Adrenal gland (tissue), 12 donors: ENCODE results near the gene GRPEL2. TPM values are rescaled to one million over a fixed set of nuclear protein-coding genes. Genes with fewer than 3 reads are reported as not detected.

Experiments
- DNase-seq, 7 donors: peaks; one replicate each; pipeline ENCODE4 v3.0.0-alpha.2; 2019 to 2020
- H3K27ac ChIP-seq, 5 donors: fragments of 200-600 bp; sonication (generic) in 4 of 5; 1 replicate in 3 of 5; 2 replicates in 2 of 5; pipeline versions ENCODE4 v1.5.1 to v1.8.0; 2016 to 2020; ENCODE audit warnings: mild to moderate bottlenecking in 1 of 5
- H3K27me3 ChIP-seq: fragments of 200-600 bp; 2 replicates; pipeline ENCODE4 v1.8.0; 2021
- H3K36me3 ChIP-seq, 2 donors: fragments of 200-600 bp; replicated peaks in 1 of 2; 1 replicate in 1 of 2; 2 replicates in 1 of 2; pipeline versions ENCODE4 v1.5.1 to v1.8.0; 2018 to 2022
- H3K4me1 ChIP-seq, 2 donors: fragments of 200-600 bp; replicated peaks in 1 of 2; 1 replicate in 1 of 2; 2 replicates in 1 of 2; pipeline versions ENCODE4 v1.5.1 to v1.8.0; 2018 to 2021
- H3K4me3 ChIP-seq, 4 donors: fragments of 200-600 bp; sonication (generic) in 3 of 4; one replicate each; pipeline ENCODE4 v1.5.1; 2016 to 2018
- H3K9me3 ChIP-seq, 3 donors: fragments of 200-600 bp; sonication (generic) in 1 of 3; replicated peaks in 1 of 3; 1 replicate in 2 of 3; 2 replicates in 1 of 3; pipeline versions ENCODE4 v1.5.1 to v1.8.0; 2016 to 2021
- POLR2A ChIP-seq, 2 donors: fragments of 450-650 bp; IDR thresholded peaks; one replicate each; pipeline ENCODE4 v1.6.1; 2017; ENCODE audit warnings: antibody characterized with exemption in 2 of 2, mild to moderate bottlenecking in 2 of 2, moderate library complexity in 1 of 2
- WGBS, 4 donors: extraction: QIAGEN DNeasy Blood & Tissue Kit in 2 of 4; methylation state at CpG; one replicate each; pipeline versions ENCODE4 v1.1.5 to v1.1.7; 2013 to 2017; 5-methylcytosine and 5-hydroxymethylcytosine counted together
- intact Hi-C, 2 donors: fragments of 100-400 bp; cut with DNase I; formaldehyde crosslinking; loops; one replicate each; pipeline versions ENCODE4 v1.14.1 to v1.15.0; 2022 to 2023
- polyA plus RNA-seq, 3 donors: library from polyadenylated mRNA; stranded (reverse); fragments of 200-250 nt in 2 of 3; fragments of 350-450 nt in 1 of 3; fragmentation: Illumina TruSeq in 1 of 3; extraction: RNeasy Lipid Tissue Mini Kit (QIAGEN cat#74804) in 1 of 3; gene quantifications; one replicate each; pipeline ENCODE4 v1.2.3, GENCODE V29; 2013 to 2014
- total RNA-seq, 9 donors: library from RNA; depleted of rRNA in 4 of 9; stranded (reverse); fragments of >200 nt in 4 of 9; fragments of 120-200 nt in 1 of 9; fragmentation: NEBNext Ultra II Directional in 1 of 9; extraction: Animal tissue kit (Norgen Biotek cat#: 25700) in 1 of 9; gene quantifications; one replicate each; pipeline versions ENCODE4 v1.1.0 to v1.2.4, GENCODE V29; 2013 to 2023
- TF ChIP-seq, protein P1 (sequence below), 6 experiments: fragments of 450-650 bp in 4 of 6; fragments of 200-600 bp in 2 of 6; sonication (generic) in 1 of 6; IDR thresholded peaks; 1 replicate in 5 of 6; 2 replicates in 1 of 6; pipeline versions ENCODE4 v1.5.1 to v1.8.0; 2016 to 2021; ENCODE audit warnings: antibody characterized with exemption in 6 of 6, mild to moderate bottlenecking in 2 of 6, moderate library complexity in 1 of 6
- donor health status: healthy with polysubstance abuse.
- donor health status: Bipolar disorder and iron deficiency.
- donor health status: DM: yes; HTN: yes; CAD: no.
- donor health status: DM: no; HTN: no; CAD: no.
- donor health status: DM: no; HTN: no; CAD: no.
- donor health status: DM: yes; HTN: yes; CAD: no.

Gene GRPEL2
- total and polyA plus RNA-seq, 12 donors = 3.9 to 17.4 (median 12.0) TPM

DNA sequence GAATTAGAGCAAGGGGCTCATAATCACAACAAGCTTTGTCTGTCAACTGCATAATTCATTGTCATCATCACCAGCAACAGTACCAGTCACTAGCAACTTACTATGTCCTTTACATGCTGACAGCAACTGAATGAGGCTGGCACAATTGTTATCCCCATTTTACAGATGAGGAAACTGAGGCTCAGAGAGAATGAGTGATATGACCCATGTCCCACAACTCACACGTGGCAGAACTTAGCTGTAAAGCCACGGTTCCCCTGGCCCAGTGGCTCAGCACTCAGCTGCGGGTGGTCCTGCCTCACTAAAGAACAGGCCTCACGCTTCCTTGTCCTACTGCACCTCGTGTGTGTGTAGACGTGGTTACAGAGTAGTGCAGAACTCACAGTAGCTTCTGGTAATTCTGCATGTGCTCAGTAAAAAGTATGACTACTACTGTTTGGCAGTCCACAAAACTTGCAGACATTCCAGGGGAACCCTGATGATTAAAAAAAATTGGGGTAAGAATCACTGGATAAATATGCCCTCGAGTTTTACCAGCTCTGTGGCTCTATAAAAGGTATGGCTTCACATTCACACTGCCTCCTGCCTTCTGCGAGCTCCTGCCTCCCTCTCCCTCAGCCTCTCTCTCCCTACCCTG is 43.4 kb upstream of the GRPEL2 start:
- Histone ChIP-seq H3K36me3 (no peaks in the 10 kb centered on the region), H3K27ac (no peak overlapping the region), H3K27me3 (no peaks in the 10 kb centered on the region), H3K4me1 (no peaks in the 10 kb centered on the region), H3K9me3 (no peaks in the 10 kb centered on the region), H3K4me3 (no peak overlapping the region)
- no peak for DNase-seq
- TF ChIP-seq, protein P1, sequence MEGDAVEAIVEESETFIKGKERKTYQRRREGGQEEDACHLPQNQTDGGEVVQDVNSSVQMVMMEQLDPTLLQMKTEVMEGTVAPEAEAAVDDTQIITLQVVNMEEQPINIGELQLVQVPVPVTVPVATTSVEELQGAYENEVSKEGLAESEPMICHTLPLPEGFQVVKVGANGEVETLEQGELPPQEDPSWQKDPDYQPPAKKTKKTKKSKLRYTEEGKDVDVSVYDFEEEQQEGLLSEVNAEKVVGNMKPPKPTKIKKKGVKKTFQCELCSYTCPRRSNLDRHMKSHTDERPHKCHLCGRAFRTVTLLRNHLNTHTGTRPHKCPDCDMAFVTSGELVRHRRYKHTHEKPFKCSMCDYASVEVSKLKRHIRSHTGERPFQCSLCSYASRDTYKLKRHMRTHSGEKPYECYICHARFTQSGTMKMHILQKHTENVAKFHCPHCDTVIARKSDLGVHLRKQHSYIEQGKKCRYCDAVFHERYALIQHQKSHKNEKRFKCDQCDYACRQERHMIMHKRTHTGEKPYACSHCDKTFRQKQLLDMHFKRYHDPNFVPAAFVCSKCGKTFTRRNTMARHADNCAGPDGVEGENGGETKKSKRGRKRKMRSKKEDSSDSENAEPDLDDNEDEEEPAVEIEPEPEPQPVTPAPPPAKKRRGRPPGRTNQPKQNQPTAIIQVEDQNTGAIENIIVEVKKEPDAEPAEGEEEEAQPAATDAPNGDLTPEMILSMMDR (IDR thresholded peaks at IDR 0.05) = no peak
- TF ChIP-seq POLR2A (IDR thresholded peaks at IDR 0.05) = no peak
- intact Hi-C loops = no loop called here
- 78 to 85% (median 81%) methylated on average over 6 to 8 of the region's 8 CpGs for WGBS, 4 donors

DNA sequence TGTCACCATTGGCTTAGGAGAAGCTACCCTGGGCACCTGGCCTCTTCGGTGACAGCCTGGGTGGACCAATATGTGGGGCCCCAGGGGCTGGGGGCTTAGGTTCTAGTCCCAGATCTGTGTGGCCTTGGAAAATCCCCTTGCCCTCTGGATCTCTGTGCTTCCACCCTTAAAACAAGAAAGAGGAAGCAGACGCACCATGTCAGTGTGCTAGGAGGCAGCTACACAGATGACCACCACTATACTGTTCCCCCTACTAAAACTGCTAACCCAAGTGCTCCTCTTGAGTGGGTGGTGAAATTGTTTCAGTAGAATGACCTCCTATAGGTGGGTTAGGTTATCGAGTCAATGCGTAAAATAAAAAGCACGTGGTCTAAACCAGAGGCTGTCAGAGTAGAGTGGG is 42.7 kb upstream of the GRPEL2 start:
- WGBS, 4 donors = 78 to 89% (median 85%) methylated on average over 4 to 5 of the region's 5 CpGs
- H3K4me3 ChIP-seq = no peak overlapping the region
- H3K27ac ChIP-seq = no peak overlapping the region
- intact Hi-C loops = no loop called here
- H3K36me3 ChIP-seq = no peaks in the 10 kb centered on the region
- TF ChIP-seq POLR2A (IDR thresholded peaks at IDR 0.05) = no peak
- TF ChIP-seq, protein P1 (IDR thresholded peaks at IDR 0.05) = no peak
- no peaks in the 10 kb centered on the region for H3K9me3 ChIP-seq
- no peaks in the 10 kb centered on the region for H3K4me1 ChIP-seq
- DNase-seq = no peak
- no peaks in the 10 kb centered on the region for H3K27me3 ChIP-seq

DNA sequence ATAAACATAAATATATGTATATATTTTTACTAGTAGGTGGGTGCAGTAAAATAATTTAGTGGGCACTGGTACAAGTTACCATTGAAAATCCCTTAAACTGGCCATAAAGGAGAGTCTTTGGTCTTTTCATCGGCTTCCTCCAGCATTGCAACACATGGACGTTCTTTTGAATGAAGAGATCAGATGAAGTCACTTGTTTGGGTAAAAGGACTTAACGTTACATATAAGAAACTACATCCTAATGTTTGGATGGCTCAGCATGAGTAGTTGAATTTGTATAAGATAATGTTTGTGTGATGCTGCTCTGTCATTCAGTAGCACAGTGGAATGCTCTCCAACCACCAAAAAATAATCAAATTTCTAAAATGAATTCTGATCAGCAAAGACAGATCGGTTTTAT is 42.1 kb upstream of the GRPEL2 start:
- DNase-seq = no peak
- Histone ChIP-seq H3K4me3 (no peak overlapping the region), H3K4me1 (no peaks in the 10 kb centered on the region), H3K27me3 (no peaks in the 10 kb centered on the region), H3K36me3 (no peaks in the 10 kb centered on the region), H3K9me3 (no peaks in the 10 kb centered on the region), H3K27ac (no peak overlapping the region)
- TF ChIP-seq, protein P1 (IDR thresholded peaks at IDR 0.05) = no peak
- TF ChIP-seq POLR2A (IDR thresholded peaks at IDR 0.05) = no peak
- 74 to 76% (median 75%) methylated on average over 4 of the region's 4 CpGs for WGBS, 4 donors
- intact Hi-C loops = no loop called here

DNA sequence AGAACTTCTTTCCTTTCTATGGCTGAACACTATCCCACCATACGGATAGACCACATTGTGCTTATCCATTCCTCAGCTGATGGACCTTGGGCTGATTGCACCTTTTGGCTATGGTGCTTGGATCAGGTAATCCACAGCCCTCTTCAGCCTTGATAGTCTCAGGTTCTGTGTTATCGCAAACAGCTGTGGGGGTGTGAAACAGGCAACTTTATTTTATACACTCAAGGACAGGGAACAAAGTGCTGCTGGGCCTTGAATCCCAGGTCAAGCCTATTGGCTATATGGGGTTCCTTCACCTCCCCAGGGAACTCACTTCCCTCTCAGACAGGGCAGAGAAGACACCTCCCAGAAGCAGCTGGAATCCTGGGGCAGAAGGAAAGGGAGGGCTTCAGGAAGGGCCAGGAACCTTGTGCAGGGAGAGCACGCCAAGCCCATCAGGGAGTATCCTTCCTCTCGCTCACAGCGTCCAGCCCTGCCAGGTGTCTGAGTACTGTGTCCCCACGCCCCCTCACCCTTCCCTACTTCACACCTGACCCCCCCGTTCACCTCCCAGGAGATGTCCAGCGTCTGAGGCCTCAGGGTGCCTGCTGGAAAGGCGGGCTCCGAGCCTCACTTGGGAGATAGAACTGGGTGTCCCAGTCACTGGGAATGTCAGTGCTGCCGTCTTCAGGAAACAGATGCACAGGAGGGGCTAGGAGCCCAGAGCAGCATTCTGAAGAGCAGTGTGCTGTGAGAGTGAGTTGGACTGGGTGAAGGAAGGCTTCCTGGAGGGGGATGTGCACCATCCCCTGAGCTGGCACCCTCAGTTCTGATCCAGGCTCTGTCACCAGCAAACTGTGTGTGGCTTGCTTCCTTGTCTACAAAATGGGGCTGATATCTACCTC is 40.9 kb upstream of the GRPEL2 start:
- no peaks in the 10 kb centered on the region for H3K4me1 ChIP-seq
- WGBS, 4 donors = 69 to 89% (median 75%) methylated on average over 3 to 11 of the region's 11 CpGs
- intact Hi-C loops = no loop called here
- H3K27me3 ChIP-seq = no peaks in the 10 kb centered on the region
- H3K27ac ChIP-seq = peak overlapping the region in 2 of 5 donors; percentile 26 to 48
- DNase-seq = peak in 1 of 7 donors; percentile 32
- H3K9me3 ChIP-seq = no peaks in the 10 kb centered on the region
- no peaks in the 10 kb centered on the region for H3K36me3 ChIP-seq
- H3K4me3 ChIP-seq = no peak overlapping the region
- TF ChIP-seq, protein P1 (IDR thresholded peaks at IDR 0.05) = no peak
- TF ChIP-seq POLR2A (IDR thresholded peaks at IDR 0.05) = no peak
